Erythroblast (primary cell): ENCODE results near the gene PADI3.

Experiments used
- GATA1 ChIP-seq: IDR thresholded peaks from 2 replicates; pipeline ENCODE4 v1.6.1; 2011; ENCODE audit warnings: low read depth, mild to moderate bottlenecking, control low read depth, low read length, moderate library complexity
- POLR2A ChIP-seq: IDR thresholded peaks from 2 replicates; pipeline ENCODE4 v1.6.1; 2011; ENCODE audit warnings: mild to moderate bottlenecking, low read length

GRCh38 chr1:17282836-17283235 lies 33.9 kb downstream of the PADI3 start:
- no peak for TF ChIP-seq POLR2A
- no peak for TF ChIP-seq GATA1
